ENCODE measurements around the gene ZNF532.

- TF ChIP-seq REST (IDR thresholded peaks at IDR 0.05; ENCODE audit: insufficient read depth in 1 of 2, low read depth in 2 of 2, low read length in 2 of 2), result no peak
- TF ChIP-seq POLR2AphosphoS5 (IDR thresholded peaks at IDR 0.05; ENCODE audit: low read depth, low read length), result no peak
- TF ChIP-seq TAF1 (IDR thresholded peaks at IDR 0.05; ENCODE audit: borderline replicate concordance, insufficient read depth, low read length), result no peak
- TF ChIP-seq SIN3A (IDR thresholded peaks at IDR 0.05; ENCODE audit: borderline replicate concordance, insufficient read depth, low read length), result no peak
Observed at GRCh38 chr18:58951986-58952702, 87.5 kb downstream of the ZNF532 start.
